Endothelial cell of umbilical vein (primary cell): ENCODE results near the gene SLC38A4. TPM values are rescaled to one million over a fixed set of nuclear protein-coding genes. Genes with fewer than 3 reads are reported as not detected.

Source experiments
- BruUV-seq: library from RNA; stranded (reverse); fragments of 400-500 nt; replicated peaks from 2 replicates; lab custom pipeline; 2021; lab: Mats Ljungman, UMichigan
- CTCF ChIA-PET: fragments of 300-600, 350-600 bp; sonication (Branson Sonifier 250); formaldehyde crosslinking; loops from one replicate; lab custom pipeline; 2021; ENCODE audit warnings: antibody characterized with exemption, inconsistent platforms; lab: Charles Lee
- POLR2A ChIA-PET: fragments of 300-600, 350-600 bp; sonication (Branson Sonifier 250); formaldehyde crosslinking; loops from one replicate; lab custom pipeline; 2021; ENCODE audit warnings: antibody characterized with exemption, inconsistent platforms; lab: Charles Lee
- DNase-seq: peaks from one replicate; pipeline ENCODE4 v3.0.0-alpha.2; 2011; ENCODE audit warnings: low read depth, low spot score
- FAIRE-seq: peaks from 2 replicates; lab custom pipeline; 2011; peaks lifted over from hg19 to GRCh38; lab: Jason Lieb, UNC
- H2AFZ ChIP-seq: 2 replicates; pipeline ENCODE4 v1.6.0; 2012; ENCODE audit warnings: low read depth, low read length, control low read depth, inconsistent platforms
- H3K27ac ChIP-seq: 2 replicates; pipeline ENCODE4 v1.5.1; 2011; ENCODE audit warnings: low read depth, mild to moderate bottlenecking, control low read depth, low read length, moderate library complexity; ENCODE audit not compliant: insufficient read depth
- H3K27me3 ChIP-seq, 2 experiments: 2 replicates each; pipeline versions ENCODE4 v1.6.0 to v1.6.1; 2011; ENCODE audit warnings: low read length in 2 of 2, mixed read lengths in 1 of 2; ENCODE audit not compliant: control insufficient read depth in 2 of 2, insufficient read depth in 2 of 2
- H3K36me3 ChIP-seq, 2 experiments: 2 replicates in 1 of 2; 3 replicates in 1 of 2; pipeline ENCODE4 v1.5.1; 2011; ENCODE audit warnings: low read length in 2 of 2, mild to moderate bottlenecking in 1 of 2, moderate library complexity in 1 of 2; ENCODE audit not compliant: control insufficient read depth in 2 of 2, insufficient read depth in 2 of 2; ENCODE audit errors: extremely low read depth in 1 of 2
- H3K4me1 ChIP-seq: 3 replicates; pipeline ENCODE4 v1.5.1; 2011; ENCODE audit warnings: mild to moderate bottlenecking, low read length; ENCODE audit not compliant: control insufficient read depth, insufficient read depth; ENCODE audit errors: extremely low read depth
- H3K4me2 ChIP-seq: 2 replicates; pipeline ENCODE4 v1.6.1; 2011; ENCODE audit warnings: low read length, control low read depth, mixed read lengths; ENCODE audit not compliant: insufficient read depth
- H3K4me3 ChIP-seq, 3 experiments: fragments of 200-600 bp in 1 of 3; sonication (generic), shearing (Covaris generic) in 1 of 3; replicated peaks in 1 of 3; 2 replicates each; pipeline ENCODE4 v1.5.1; 2011 to 2016; ENCODE audit warnings: control low read depth in 3 of 3, low read length in 3 of 3, mild to moderate bottlenecking in 2 of 3, inconsistent platforms in 1 of 3, low read depth in 1 of 3, moderate library complexity in 1 of 3; ENCODE audit not compliant: insufficient read depth in 1 of 3
- H3K79me2 ChIP-seq: 2 replicates; pipeline ENCODE4 v1.6.0; 2012; ENCODE audit warnings: low read length, inconsistent platforms; ENCODE audit not compliant: control insufficient read depth, insufficient read depth
- H3K9ac ChIP-seq: replicated peaks from 2 replicates; pipeline ENCODE3; 2011; ENCODE audit warnings: low read length, control low read depth; ENCODE audit not compliant: insufficient read depth; ENCODE audit errors: extremely low read depth
- H3K9me1 ChIP-seq: replicated peaks from 3 replicates; pipeline ENCODE4 v1.6.0; 2011; ENCODE audit warnings: mild to moderate bottlenecking, low read length; ENCODE audit not compliant: control insufficient read depth, insufficient read depth; ENCODE audit errors: extremely low read depth
- H3K9me3 ChIP-seq: replicated peaks from 2 replicates; pipeline ENCODE4 v1.5.1; 2012; ENCODE audit warnings: low read length, inconsistent platforms; ENCODE audit not compliant: control insufficient read depth, insufficient read depth
- H4K20me1 ChIP-seq: replicated peaks from 2 replicates; pipeline ENCODE3; 2011; ENCODE audit warnings: mild to moderate bottlenecking, low read length; ENCODE audit not compliant: control insufficient read depth, insufficient read depth; ENCODE audit errors: extremely low read depth
- EZH2 ChIP-seq: IDR thresholded peaks from 2 replicates; pipeline ENCODE4 v1.6.1; 2012; ENCODE audit warnings: borderline replicate concordance, low read depth, mild to moderate bottlenecking, moderate library complexity, low read length, inconsistent platforms; ENCODE audit not compliant: severe bottlenecking
- FOS ChIP-seq: IDR thresholded peaks from 2 replicates; pipeline ENCODE4 v1.6.1; 2011; ENCODE audit warnings: mild to moderate bottlenecking, low read length, moderate library complexity, borderline replicate concordance; ENCODE audit not compliant: insufficient read depth
- GATA2 ChIP-seq: IDR thresholded peaks from 2 replicates; pipeline ENCODE4 v1.7.0; 2011; ENCODE audit warnings: low read depth, mild to moderate bottlenecking, moderate library complexity, mixed read lengths, low read length; ENCODE audit not compliant: insufficient read length, insufficient read depth
- JUN ChIP-seq: IDR thresholded peaks from 2 replicates; pipeline ENCODE4 v1.6.1; 2011; ENCODE audit warnings: borderline replicate concordance, low read depth; ENCODE audit not compliant: insufficient read length, insufficient read depth
- MYC ChIP-seq: IDR thresholded peaks from one replicate; pipeline ENCODE4 v1.6.1; 2011; ENCODE audit warnings: mild to moderate bottlenecking, low read depth, low read length
- POLR2A ChIP-seq: IDR thresholded peaks from 2 replicates; pipeline ENCODE4 v1.6.1; 2012; ENCODE audit warnings: low read depth, mild to moderate bottlenecking, control low read depth, low read length
- POLR2AphosphoS5 ChIP-seq: IDR thresholded peaks from 2 replicates; pipeline ENCODE4 v1.6.1; 2012; ENCODE audit warnings: low read depth, mild to moderate bottlenecking, control low read depth, low read length, moderate library complexity; ENCODE audit not compliant: insufficient read depth
- dilution Hi-C: fragments of 300-500 bp; cut with MboI; formaldehyde crosslinking; loops from one replicate; pipeline ENCODE4 v1.15.0; 2019; ENCODE audit warnings: low sequenced_read_pairs; ENCODE audit not compliant: extremely low pct_ligation_motif_present
- intact Hi-C: fragments of 100-400 bp; cut with micrococcal nuclease; formaldehyde crosslinking; loops from one replicate; pipeline ENCODE4 v1.10.0; 2022
- polyA plus RNA-seq, 4 experiments: library from polyadenylated mRNA; depleted of rRNA in 3 of 4; stranded (reverse) in 3 of 4; unstranded in 1 of 4; fragments of >200 nt; gene quantifications; 2 replicates each; pipeline versions ENCODE4 v1.2.1 to v1.2.3, GENCODE V29; 2011 to 2012; ENCODE audit warnings: missing spikeins in 1 of 4
- total RNA-seq: library from RNA; stranded (reverse); gene quantifications from 2 replicates; pipeline ENCODE4 v1.2.3, GENCODE V29; 2021
- TF ChIP-seq, protein P1 (sequence below), 2 donors: IDR thresholded peaks; 1 replicate in 1 of 2; 2 replicates in 1 of 2; pipeline ENCODE4 v1.5.1; 2011; ENCODE audit warnings: low read length in 2 of 2, mild to moderate bottlenecking in 2 of 2, moderate library complexity in 2 of 2, control low read depth in 1 of 2, inconsistent platforms in 1 of 2, low read depth in 1 of 2; ENCODE audit not compliant: insufficient read depth in 1 of 2; ENCODE audit errors: extremely low read depth in 1 of 2
- TF ChIP-seq, protein P2 (sequence below): IDR thresholded peaks from 2 replicates; pipeline ENCODE4 v1.6.1; 2011; ENCODE audit not compliant: insufficient read depth, insufficient read length

The SLC38A4 gene
- total and polyA plus RNA-seq, 2 donors (not counting 3 experiments of a cell fraction or from before 2014, with no cell fraction given), result 0.36 to 0.66 TPM

DNA sequence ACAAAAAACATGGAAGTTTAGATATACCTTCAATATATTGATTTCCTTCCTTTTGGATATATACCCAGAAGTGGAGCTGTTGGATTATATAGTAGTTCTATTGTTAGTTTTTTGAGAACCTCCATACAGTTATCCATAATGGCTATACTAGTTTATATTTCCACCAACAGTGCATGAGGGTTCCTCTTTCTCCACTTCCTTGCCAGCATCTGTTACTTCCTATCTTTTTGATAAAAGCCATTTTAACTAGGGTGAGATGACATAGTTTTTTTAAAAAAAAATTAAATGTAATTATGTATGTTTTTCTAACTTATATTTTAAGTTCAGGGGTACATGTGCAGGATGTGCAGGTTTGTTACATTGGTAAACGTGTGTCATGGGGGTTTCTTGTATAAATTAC, 10.0 kb upstream of the SLC38A4 start:
- Histone ChIP-seq H2AFZ (no peak overlapping the region), H3K36me3 (no peaks in the 10 kb centered on the region), H3K27me3 (peaks cover 21 to 43% of the 10 kb centered on the region in 2 experiments), H3K9ac (no peak overlapping the region), H3K9me3 (no peaks in the 10 kb centered on the region), H3K79me2 (no peaks in the 10 kb centered on the region), H3K4me3 (no peak overlapping the region), H3K9me1 (no peaks in the 10 kb centered on the region), H4K20me1 (no peaks in the 10 kb centered on the region), H3K4me1 (peaks cover 11% of the 10 kb centered on the region), H3K27ac (no peak overlapping the region), H3K4me2 (no peak overlapping the region)
- dilution Hi-C loops (no loop called here), intact Hi-C loops (no loop called here)
- ChIA-PET CTCF (no interaction called here), POLR2A (no interaction called here)
- FAIRE-seq, result no peak
- TF ChIP-seq, protein P1, sequence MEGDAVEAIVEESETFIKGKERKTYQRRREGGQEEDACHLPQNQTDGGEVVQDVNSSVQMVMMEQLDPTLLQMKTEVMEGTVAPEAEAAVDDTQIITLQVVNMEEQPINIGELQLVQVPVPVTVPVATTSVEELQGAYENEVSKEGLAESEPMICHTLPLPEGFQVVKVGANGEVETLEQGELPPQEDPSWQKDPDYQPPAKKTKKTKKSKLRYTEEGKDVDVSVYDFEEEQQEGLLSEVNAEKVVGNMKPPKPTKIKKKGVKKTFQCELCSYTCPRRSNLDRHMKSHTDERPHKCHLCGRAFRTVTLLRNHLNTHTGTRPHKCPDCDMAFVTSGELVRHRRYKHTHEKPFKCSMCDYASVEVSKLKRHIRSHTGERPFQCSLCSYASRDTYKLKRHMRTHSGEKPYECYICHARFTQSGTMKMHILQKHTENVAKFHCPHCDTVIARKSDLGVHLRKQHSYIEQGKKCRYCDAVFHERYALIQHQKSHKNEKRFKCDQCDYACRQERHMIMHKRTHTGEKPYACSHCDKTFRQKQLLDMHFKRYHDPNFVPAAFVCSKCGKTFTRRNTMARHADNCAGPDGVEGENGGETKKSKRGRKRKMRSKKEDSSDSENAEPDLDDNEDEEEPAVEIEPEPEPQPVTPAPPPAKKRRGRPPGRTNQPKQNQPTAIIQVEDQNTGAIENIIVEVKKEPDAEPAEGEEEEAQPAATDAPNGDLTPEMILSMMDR (IDR thresholded peaks at IDR 0.05; ENCODE audit: extremely low read depth in 1 of 2, insufficient read depth in 1 of 2, low read depth in 1 of 2, low read length in 2 of 2), result no peak
- TF ChIP-seq POLR2A (no peak), JUN (no peak), POLR2AphosphoS5 (no peak), FOS (no peak), MYC (no peak), GATA2 (no peak), EZH2 (no peak)
- TF ChIP-seq, protein P2, sequence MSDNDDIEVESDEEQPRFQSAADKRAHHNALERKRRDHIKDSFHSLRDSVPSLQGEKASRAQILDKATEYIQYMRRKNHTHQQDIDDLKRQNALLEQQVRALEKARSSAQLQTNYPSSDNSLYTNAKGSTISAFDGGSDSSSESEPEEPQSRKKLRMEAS, result no peak
- no peak for DNase-seq
- no TSS peak for BruUV-seq
